K562 (cell line): ENCODE results near the gene NDUFAB1. TPM values are rescaled to one million over a fixed set of nuclear protein-coding genes. Genes with fewer than 3 reads are reported as not detected.

Experiments
- AFF1 ChIP-seq, 2 experiments: fragments of 450-650 bp; IDR thresholded peaks; 2 replicates each; pipeline ENCODE4 v1.6.1; 2018; ENCODE audit warnings: mild to moderate bottlenecking in 2 of 2, low read depth in 1 of 2; ENCODE audit not compliant: partially characterized antibody in 2 of 2
- FOXA3 ChIP-seq, 2 experiments: fragments of 450-650 bp in 1 of 2; sonication (generic) in 1 of 2; formaldehyde crosslinking; IDR thresholded peaks in 1 of 2; conservative IDR thresholded peaks in 1 of 2; 2 replicates each; pipeline versions ENCODE4 v1.4.0 to v1.8.0; 2020 to 2022; ENCODE audit warnings: mild to moderate bottlenecking in 2 of 2, missing genetic modification reagents in 1 of 2
- GABPB2 ChIP-seq: fragments of 250-450 bp; sonication (Bioruptor Pico); conservative IDR thresholded peaks from 2 replicates; pipeline ENCODE4 v1.5.1; 2021; ENCODE audit warnings: mild to moderate bottlenecking
- HIVEP1 ChIP-seq: fragments of 250-450 bp; sonication (Bioruptor Pico); IDR thresholded peaks from 2 replicates; pipeline ENCODE4 v1.4.0; 2020; ENCODE audit warnings: mild to moderate bottlenecking
- SIN3A ChIP-seq, 2 experiments: fragments of 150-350 bp in 1 of 2; IDR thresholded peaks; 2 replicates each; pipeline ENCODE4 v1.6.1; 2011 to 2016; ENCODE audit warnings: borderline replicate concordance in 2 of 2, low read depth in 2 of 2, low read length in 2 of 2, mild to moderate bottlenecking in 2 of 2, moderate library complexity in 2 of 2; ENCODE audit not compliant: control insufficient read depth in 1 of 2
- THAP7 ChIP-seq: fragments of 250-450 bp; sonication (Bioruptor Pico); IDR thresholded peaks from 2 replicates; pipeline ENCODE4 v1.5.0; 2021
- ZNF280A ChIP-seq: fragments of 450-650 bp; IDR thresholded peaks from 2 replicates; pipeline ENCODE4 v1.6.1; 2018; ENCODE audit warnings: mild to moderate bottlenecking, low read depth; ENCODE audit not compliant: partially characterized antibody
- ZNF740 ChIP-seq, 3 experiments: fragments of 200-800 bp in 1 of 3; sonication (Bioruptor generic) in 1 of 3; sonication (generic) in 1 of 3; formaldehyde crosslinking in 1 of 3; IDR thresholded peaks; 2 replicates each; pipeline versions ENCODE4 v1.6.1 to v1.8.0; 2016 to 2022; ENCODE audit warnings: mild to moderate bottlenecking in 2 of 3, missing compliant biosample characterization in 2 of 3, missing genetic modification characterization in 2 of 3, missing genetic modification reagents in 1 of 3
- ZSCAN29 ChIP-seq: fragments of 450-650 bp; IDR thresholded peaks from 2 replicates; pipeline ENCODE4 v1.6.1; 2017
- polyA plus RNA-seq, 8 experiments: library from polyadenylated mRNA; depleted of rRNA in 4 of 8; stranded (reverse) in 5 of 8; unstranded in 3 of 8; fragments of >200 nt; fragmentation: Nextera tagmentation in 2 of 8; fragmentation: Illumina TruSeq in 1 of 8; extraction: Ambion mirVana in 2 of 8; extraction: Trizol in 1 of 8; gene quantifications; 2 replicates each; pipeline versions ENCODE4 v1.2.1 to v1.2.3, GENCODE V29; 2011 to 2014; ENCODE audit warnings: inconsistent platforms in 1 of 8, missing spikeins in 1 of 8
- total RNA-seq, 7 experiments: library from RNA; depleted of rRNA in 6 of 7; stranded (reverse); fragments of >200 nt in 6 of 7; fragmentation: Illumina TruSeq in 2 of 7; extraction: Trizol in 2 of 7; gene quantifications; 2 replicates each; pipeline versions ENCODE4 v1.2.1 to v1.2.3, GENCODE V29; 2011 to 2021; ENCODE audit warnings: low replicate concordance in 1 of 7

NDUFAB1 gene
- total and polyA plus RNA-seq, 9 of the 15 experiments (the other 6 are each of a cell fraction or from before 2014, with no cell fraction given): 123 to 481 (median 238) TPM

- no peak for TF ChIP-seq ZNF740 (CRISPR knock-in tag; IDR thresholded peaks at IDR 0.05)
- TF ChIP-seq ZNF740 (tag; IDR thresholded peaks at IDR 0.05): no peak
- 0 out of 2 replicates have a peak, but pooled peaks have one; percentile 21 for TF ChIP-seq HIVEP1
- peak in 1 of 2 experiments; percentile 3; a peak in 1 of 4 replicates for TF ChIP-seq SIN3A (IDR thresholded peaks at IDR 0.05; ENCODE audit: borderline replicate concordance in 2 of 2, control insufficient read depth in 1 of 2, low read depth in 2 of 2, low read length in 2 of 2)
- no peak for TF ChIP-seq GABPB2 (CRISPR knock-in tag)
- no peak for TF ChIP-seq AFF1 (IDR thresholded peaks at IDR 0.05; ENCODE audit: low read depth in 1 of 2, partially characterized antibody in 2 of 2)
- TF ChIP-seq THAP7 (CRISPR knock-in tag): peak; percentile 11; the same call in 1 of the 2 replicates
- TF ChIP-seq ZSCAN29: no peak
- TF ChIP-seq ZNF280A: no peak
- 0 out of 4 replicates have a peak, but pooled peaks of 1 of the 2 experiments have one; percentile 11 for TF ChIP-seq FOXA3 (CRISPR knock-in tag; conservative IDR thresholded peaks at IDR 0.05 in 1 of 2, IDR thresholded peaks at IDR 0.05 in 1 of 2)
Observed at GRCh38 chr16:23557779-23558702, 38.1 kb downstream of the NDUFAB1 start (continued).
